Mammary epithelial cell (primary cell): Measurements from ENCODE around the gene TRIM26.

Experiments
- CTCF ChIP-seq, 2 donors: IDR thresholded peaks in 1 of 2; conservative IDR thresholded peaks in 1 of 2; 2 replicates each; pipeline ENCODE4 v1.5.1; 2011 to 2012; ENCODE audit warnings: inconsistent platforms in 2 of 2, low read length in 2 of 2, mild to moderate bottlenecking in 2 of 2, control low read depth in 1 of 2, low read depth in 1 of 2; ENCODE audit not compliant: insufficient read depth in 1 of 2; ENCODE audit errors: extremely low read depth in 1 of 2
- EZH2 ChIP-seq: IDR thresholded peaks from 2 replicates; pipeline ENCODE4 v1.6.1; 2012; ENCODE audit warnings: low read length, inconsistent platforms, borderline replicate concordance

GRCh38 chr6:30244560-30244959 lies 31.4 kb upstream of the TRIM26 start:
- no peak for TF ChIP-seq CTCF (conservative IDR thresholded peaks at IDR 0.05 in 1 of 2, IDR thresholded peaks at IDR 0.05 in 1 of 2; ENCODE audit: extremely low read depth in 1 of 2, insufficient read depth in 1 of 2, low read depth in 1 of 2, low read length in 2 of 2)
- no peak for TF ChIP-seq EZH2
